ENCODE data around the gene TRAF3. TPM values are rescaled to one million over a fixed set of nuclear protein-coding genes. Genes with fewer than 3 reads are reported as not detected.

Gene TRAF3
- total RNA-seq, 1 experiment from 2014 or later: 49.3 TPM

GRCh38 chr14:102909911-102910310 is 132.7 kb downstream of the TRAF3 start:
- no peak for DNase-seq (ENCODE audit: low spot score)
- no peak for TF ChIP-seq CTCF (conservative IDR thresholded peaks at IDR 0.05; ENCODE audit: low read depth, low read length)
- TF ChIP-seq EZH2 (IDR thresholded peaks at IDR 0.05; ENCODE audit: borderline replicate concordance, low read depth, low read length, poor library complexity, severe bottlenecking): no peak
- POLR2A ChIA-PET (ENCODE audit: low non-redundant PET): no interaction called here
- peaks cover 6% of the 10 kb centered on the region for H3K36me3 ChIP-seq (ENCODE audit: insufficient read depth, low read length, poor library complexity, severe bottlenecking)
- no peak overlapping the region for H3K27ac ChIP-seq (ENCODE audit: low read depth, low read length, poor library complexity, severe bottlenecking)
- BruUV-seq (replicated peaks): no TSS peak
- intact Hi-C loops (cut with micrococcal nuclease; ENCODE audit: unreplicated experiment): loop anchor here (10.0 kb wide), 1 partner anchor 385 kb away; no protein-coding TSS in a partner anchor
- no peaks in the 10 kb centered on the region for H3K27me3 ChIP-seq (replicated peaks; ENCODE audit: insufficient read depth, low read depth, low read length, poor library complexity)
- CTCF ChIA-PET: no interaction called here
- H3K4me1 ChIP-seq (ENCODE audit: insufficient read depth, low read length, poor library complexity, severe bottlenecking): no peaks in the 10 kb centered on the region
- H3K9me3 ChIP-seq (ENCODE audit: low read depth, low read length, poor library complexity, severe bottlenecking): no peaks in the 10 kb centered on the region
- no peak overlapping the region for H3K4me3 ChIP-seq (ENCODE audit: low read depth, low read length, poor library complexity, severe bottlenecking)

- BruUV-seq (replicated peaks): no TSS peak
- intact Hi-C loops (cut with micrococcal nuclease; ENCODE audit: unreplicated experiment): loop anchor here (10.0 kb wide), 1 partner anchor 386 kb away; no protein-coding TSS in a partner anchor
Observed at GRCh38 chr14:102910442-102910841, 133.2 kb downstream of the TRAF3 start.

GRCh38 chr14:102911541-102911951 is 134.3 kb downstream of the TRAF3 start:
- Histone ChIP-seq H3K4me3 (ENCODE audit: low read depth, low read length, poor library complexity, severe bottlenecking) (no peak overlapping the region), H3K27ac (ENCODE audit: low read depth, low read length, poor library complexity, severe bottlenecking) (no peak overlapping the region), H3K9me3 (ENCODE audit: low read depth, low read length, poor library complexity, severe bottlenecking) (no peaks in the 10 kb centered on the region), H3K4me1 (ENCODE audit: insufficient read depth, low read length, poor library complexity, severe bottlenecking) (no peaks in the 10 kb centered on the region), H3K36me3 (ENCODE audit: insufficient read depth, low read length, poor library complexity, severe bottlenecking) (no peaks in the 10 kb centered on the region), H3K27me3 (replicated peaks; ENCODE audit: insufficient read depth, low read depth, low read length, poor library complexity) (no peaks in the 10 kb centered on the region)
- CTCF ChIA-PET: no interaction called here
- BruUV-seq (replicated peaks): no TSS peak
- intact Hi-C loops (cut with micrococcal nuclease; ENCODE audit: unreplicated experiment): loop anchor here (10.0 kb wide), 1 partner anchor 387 kb away; no protein-coding TSS in a partner anchor
- POLR2A ChIA-PET (ENCODE audit: low non-redundant PET): no interaction called here
- DNase-seq (ENCODE audit: low spot score): no peak
- TF ChIP-seq CTCF (conservative IDR thresholded peaks at IDR 0.05; ENCODE audit: low read depth, low read length): no peak
- TF ChIP-seq EZH2 (IDR thresholded peaks at IDR 0.05; ENCODE audit: borderline replicate concordance, low read depth, low read length, poor library complexity, severe bottlenecking): no peak

More at GRCh38 chr14:102910442-102910841, 133.2 kb downstream of the TRAF3 start:
- TF ChIP-seq CTCF (conservative IDR thresholded peaks at IDR 0.05; ENCODE audit: low read depth, low read length) (no peak), EZH2 (IDR thresholded peaks at IDR 0.05; ENCODE audit: borderline replicate concordance, low read depth, low read length, poor library complexity, severe bottlenecking) (no peak)
- POLR2A ChIA-PET (ENCODE audit: low non-redundant PET): no interaction called here
- CTCF ChIA-PET: no interaction called here
- no peaks in the 10 kb centered on the region for H3K4me1 ChIP-seq (ENCODE audit: insufficient read depth, low read length, poor library complexity, severe bottlenecking)
- H3K4me3 ChIP-seq (ENCODE audit: low read depth, low read length, poor library complexity, severe bottlenecking): no peak overlapping the region
- no peak overlapping the region for H3K27ac ChIP-seq (ENCODE audit: low read depth, low read length, poor library complexity, severe bottlenecking)
- H3K9me3 ChIP-seq (ENCODE audit: low read depth, low read length, poor library complexity, severe bottlenecking): no peaks in the 10 kb centered on the region
- H3K27me3 ChIP-seq (replicated peaks; ENCODE audit: insufficient read depth, low read depth, low read length, poor library complexity): no peaks in the 10 kb centered on the region
- DNase-seq (ENCODE audit: low spot score): no peak
- peaks cover 3% of the 10 kb centered on the region for H3K36me3 ChIP-seq (ENCODE audit: insufficient read depth, low read length, poor library complexity, severe bottlenecking)

Data from A673 (cell line).